K562 (cell line): ENCODE data around the gene SYNE1.

Experiments used
- FOXJ3 ChIP-seq: sonication (generic); formaldehyde crosslinking; IDR thresholded peaks from 2 replicates; pipeline ENCODE4 v1.4.0; 2020; ENCODE audit warnings: mild to moderate bottlenecking, missing genetic modification reagents
- ZNF707 ChIP-seq: fragments of 250-450 bp; sonication (Bioruptor Pico); conservative IDR thresholded peaks from 2 replicates; pipeline ENCODE4 v1.8.0; 2022; ENCODE audit warnings: inconsistent platforms, mild to moderate bottlenecking, moderate library complexity

DNA sequence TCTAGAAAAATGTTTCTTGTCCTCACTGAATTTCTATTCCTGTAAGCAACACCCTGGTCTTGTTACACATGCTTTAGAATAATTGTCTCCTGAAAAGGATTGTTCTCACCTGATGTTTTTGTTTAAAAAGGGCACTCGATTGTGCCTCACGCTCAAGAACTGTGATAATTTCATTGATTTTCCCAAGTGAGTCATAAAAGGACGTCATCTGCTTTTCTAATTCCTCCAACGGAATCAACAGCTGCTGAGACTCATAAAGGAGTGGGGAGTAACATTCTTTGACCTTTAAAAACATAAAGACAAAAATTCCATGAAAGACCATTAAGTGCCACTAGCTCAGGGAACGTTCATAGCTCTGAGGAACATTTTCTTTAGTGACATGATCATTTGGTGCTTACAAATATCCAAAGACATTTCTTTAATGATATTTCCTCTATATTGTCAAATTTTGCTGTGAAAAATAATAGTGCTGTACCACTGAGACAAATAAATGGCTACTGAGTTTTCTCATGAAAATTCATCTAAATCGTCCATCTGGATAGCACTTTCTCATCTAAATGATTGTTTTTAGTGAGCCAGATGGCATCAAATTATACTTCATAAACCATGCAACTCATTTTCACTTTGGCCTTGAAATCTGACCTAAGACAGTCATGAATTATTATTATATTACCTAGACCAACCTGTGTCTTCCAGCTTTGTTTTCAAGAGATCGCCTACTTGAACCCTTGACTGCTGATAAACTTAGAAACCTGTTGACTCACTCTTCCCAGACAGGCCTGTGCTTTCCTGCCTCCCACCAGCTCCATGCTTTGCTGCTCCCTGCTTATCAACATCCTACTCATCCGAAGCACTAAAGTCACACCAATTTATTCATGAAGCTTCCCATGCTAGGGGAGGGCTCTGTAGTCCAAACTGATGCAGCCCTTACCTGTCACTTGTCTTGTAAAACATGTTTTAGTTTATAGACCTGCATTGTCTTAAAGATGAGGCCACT is 178.2 kb downstream of the SYNE1 start:
- TF ChIP-seq FOXJ3 (CRISPR knock-in tag) = no peak
- no peak for TF ChIP-seq ZNF707 (CRISPR knock-in tag)
